GM12878 (cell line): ENCODE results near the gene DIAPH2. TPM values are rescaled to one million over a fixed set of nuclear protein-coding genes. Genes with fewer than 3 reads are reported as not detected.

Source experiments
- ATAC-seq: fragments of 200-7000 bp; cut with Tn5 transposase; 3 replicates; pipeline ENCODE4 v1.9.1; 2020; ENCODE audit warnings: mild to moderate bottlenecking, moderate library complexity
- BruUV-seq: library from RNA; stranded (reverse); fragments of 400-500 nt; replicated peaks from 2 replicates; lab custom pipeline; 2021; lab: Mats Ljungman, UMichigan
- CTCF ChIA-PET: fragments of 300-600 bp; sonication (Branson Sonifier 250); formaldehyde crosslinking; extraction: SDS; loops from one replicate; lab custom pipeline; 2021; ENCODE audit warnings: inconsistent platforms; lab: Yijun Ruan, JAX
- POLR2A ChIA-PET: fragments of 350-600 bp; formaldehyde crosslinking; extraction: SDS; loops from one replicate; lab custom pipeline; 2021; ENCODE audit warnings: inconsistent platforms; lab: Charles Lee
- RAD21 ChIA-PET: fragments of 300-600 bp; sonication (Branson Sonifier 250); formaldehyde crosslinking; loops from one replicate; lab custom pipeline; 2023; ENCODE audit warnings: antibody characterized with exemption; ENCODE audit not compliant: unreplicated experiment; lab: Charles Lee
- SMC1A ChIA-PET: fragments of 300-600 bp; sonication (Branson Sonifier 250); formaldehyde crosslinking; loops from one replicate; lab custom pipeline; 2023; ENCODE audit not compliant: unreplicated experiment, uncharacterized antibody; lab: Charles Lee
- DNase-seq: peaks from one replicate; pipeline ENCODE4 v3.0.0-alpha.2; 2011; ENCODE audit warnings: low read depth, low spot score
- FAIRE-seq: peaks from 3 replicates; lab custom pipeline; 2011; peaks lifted over from hg19 to GRCh38; lab: Jason Lieb, UNC
- H2AFZ ChIP-seq: 2 replicates; pipeline ENCODE4 v1.6.0; 2011; ENCODE audit warnings: low read depth, low read length, control low read depth; ENCODE audit not compliant: control insufficient read depth
- H3K27ac ChIP-seq: 2 replicates; pipeline ENCODE4 v1.5.1; 2011; ENCODE audit warnings: control low read depth; ENCODE audit not compliant: control insufficient read depth, insufficient read depth
- H3K27me3 ChIP-seq, 2 experiments: replicated peaks in 1 of 2; 2 replicates each; pipeline versions ENCODE4 v1.6.0 to v1.6.1; 2011; ENCODE audit warnings: low read length in 1 of 2; ENCODE audit not compliant: control insufficient read depth in 2 of 2, insufficient read depth in 2 of 2
- H3K36me3 ChIP-seq, 2 experiments: 2 replicates each; pipeline ENCODE4 v1.5.1; 2011; ENCODE audit warnings: low read length in 1 of 2; ENCODE audit not compliant: control insufficient read depth in 2 of 2, insufficient read depth in 2 of 2
- H3K4me1 ChIP-seq: 2 replicates; pipeline ENCODE4 v1.6.1; 2011; ENCODE audit warnings: mild to moderate bottlenecking, low read length, moderate library complexity, mixed read lengths; ENCODE audit not compliant: control insufficient read depth, insufficient read depth
- H3K4me2 ChIP-seq: 2 replicates; pipeline ENCODE4 v1.6.0; 2011; ENCODE audit warnings: control low read depth; ENCODE audit not compliant: control insufficient read depth, insufficient read depth
- H3K4me3 ChIP-seq: fragments of 200-600 bp; sonication (generic); 2 replicates; pipeline ENCODE4 v1.5.1; 2016
- H3K79me2 ChIP-seq: 2 replicates; pipeline ENCODE4 v1.6.0; 2011; ENCODE audit warnings: low read length; ENCODE audit not compliant: control insufficient read depth, insufficient read depth
- H3K9ac ChIP-seq: 2 replicates; pipeline ENCODE4 v1.8.0; 2011; ENCODE audit warnings: low read length, control low read depth, mixed read lengths; ENCODE audit not compliant: control insufficient read depth, insufficient read depth
- H3K9me3 ChIP-seq: replicated peaks from 3 replicates; pipeline ENCODE4 v1.5.1; 2011; ENCODE audit warnings: mild to moderate bottlenecking, low read length; ENCODE audit not compliant: control insufficient read depth, insufficient read depth
- H4K20me1 ChIP-seq: 2 replicates; pipeline ENCODE4 v1.6.0; 2011; ENCODE audit not compliant: control insufficient read depth, insufficient read depth
- ATF7 ChIP-seq: fragments of 450-650 bp; IDR thresholded peaks from 2 replicates; pipeline ENCODE4 v1.6.1; 2016; ENCODE audit warnings: low read depth, mild to moderate bottlenecking
- BHLHE40 ChIP-seq, 2 experiments: fragments of 450-650 bp in 1 of 2; IDR thresholded peaks; 2 replicates each; pipeline ENCODE4 v1.6.1; 2011 to 2017; ENCODE audit warnings: low read depth in 2 of 2, borderline replicate concordance in 1 of 2, improper control_type of control experiment in 1 of 2, low read length in 1 of 2, mild to moderate bottlenecking in 1 of 2
- CBFB ChIP-seq: IDR thresholded peaks from 2 replicates; pipeline ENCODE4 v1.6.1; 2016; ENCODE audit warnings: antibody characterized with exemption, low read depth
- CHD2 ChIP-seq: IDR thresholded peaks from 2 replicates; pipeline ENCODE4 v1.6.1; 2011; ENCODE audit warnings: low read depth, low read length, improper control_type of control experiment, borderline replicate concordance
- CREB1 ChIP-seq: IDR thresholded peaks from 2 replicates; pipeline ENCODE4 v1.6.1; 2012; ENCODE audit warnings: low read depth, mild to moderate bottlenecking, inconsistent platforms
- IKZF1 ChIP-seq: fragments of 450-650 bp; conservative IDR thresholded peaks from 2 replicates; pipeline ENCODE4 v1.6.1; 2017; ENCODE audit warnings: antibody characterized with exemption, mild to moderate bottlenecking
- IKZF2 ChIP-seq, 2 experiments: fragments of 450-650 bp; IDR thresholded peaks; 2 replicates each; pipeline ENCODE4 v1.6.1; 2017; ENCODE audit warnings: mild to moderate bottlenecking in 2 of 2, moderate library complexity in 2 of 2
- NR2C1 ChIP-seq: fragments of 450-650 bp; IDR thresholded peaks from 2 replicates; pipeline ENCODE4 v1.6.1; 2017; ENCODE audit warnings: antibody characterized with exemption, mild to moderate bottlenecking, moderate library complexity
- NR2C2 ChIP-seq: IDR thresholded peaks from 2 replicates; pipeline ENCODE4 v1.6.1; 2011; ENCODE audit warnings: borderline replicate concordance, low read depth; ENCODE audit not compliant: control insufficient read depth, insufficient read length
- SPI1 ChIP-seq: IDR thresholded peaks from 2 replicates; pipeline ENCODE4 v1.6.1; 2011; ENCODE audit warnings: low read depth, mild to moderate bottlenecking, low read length, moderate library complexity, borderline replicate concordance; ENCODE audit not compliant: insufficient read depth
- TCF3 ChIP-seq: IDR thresholded peaks from 2 replicates; pipeline ENCODE4 v1.6.1; 2012; ENCODE audit warnings: low read depth, mild to moderate bottlenecking, low read length, borderline replicate concordance; ENCODE audit not compliant: insufficient read depth
- ZNF384 ChIP-seq: IDR thresholded peaks from 2 replicates; pipeline ENCODE4 v1.6.1; 2012; ENCODE audit warnings: low read depth, mild to moderate bottlenecking, low read length, improper control_type of control experiment, borderline replicate concordance
- WGBS: methylation state at CpG from one replicate; pipeline ENCODE4 v1.1.6; 2016; ENCODE audit warnings: low lambda C conversion rate; ENCODE audit not compliant: insufficient replicate concordance, insufficient coverage; ENCODE audit errors: missing lambda C conversion rate; 5-methylcytosine and 5-hydroxymethylcytosine counted together
- in situ Hi-C: fragments of 300-500 bp; cut with MboI; formaldehyde crosslinking; loops from 9 replicates; pipeline ENCODE4 v1.14.3; 2018; ENCODE audit warnings: mixed read lengths
- intact Hi-C: fragments of 100-400 bp; cut with micrococcal nuclease; formaldehyde crosslinking; loops from one replicate; pipeline ENCODE4 v1.14.2; 2022; ENCODE audit not compliant: unreplicated experiment
- polyA plus RNA-seq, 11 experiments: library from polyadenylated mRNA; depleted of rRNA in 4 of 11; unstranded in 6 of 11; stranded (reverse) in 5 of 11; fragments of >200 nt; fragmentation: Nextera tagmentation in 4 of 11; fragmentation: Illumina TruSeq in 1 of 11; extraction: Ambion mirVana in 4 of 11; extraction: Trizol in 1 of 11; gene quantifications; 1 replicate in 1 of 11; 2 replicates in 10 of 11; pipeline versions ENCODE4 v1.2.1 to v1.2.3, GENCODE V29; 2011 to 2016; ENCODE audit warnings: inconsistent platforms in 2 of 11, missing spikeins in 2 of 11, low read depth in 1 of 11
- total RNA-seq, 4 experiments: library from RNA; depleted of rRNA in 3 of 4; stranded (reverse); fragments of >200 nt in 3 of 4; fragmentation: Illumina TruSeq in 1 of 4; extraction: Trizol in 1 of 4; gene quantifications; 2 replicates each; pipeline versions ENCODE4 v1.2.1 to v1.2.3, GENCODE V29; 2013 to 2021
- TF ChIP-seq, protein P1 (sequence below): fragments of 450-650 bp; IDR thresholded peaks from 2 replicates; pipeline ENCODE4 v1.6.1; 2016; ENCODE audit warnings: mild to moderate bottlenecking

DIAPH2 gene
- total and polyA plus RNA-seq, 10 of the 15 experiments (the other 5 are each of a cell fraction or from before 2014, with no cell fraction given), result 2.2 to 16.6 (median 8.8) TPM

DNA sequence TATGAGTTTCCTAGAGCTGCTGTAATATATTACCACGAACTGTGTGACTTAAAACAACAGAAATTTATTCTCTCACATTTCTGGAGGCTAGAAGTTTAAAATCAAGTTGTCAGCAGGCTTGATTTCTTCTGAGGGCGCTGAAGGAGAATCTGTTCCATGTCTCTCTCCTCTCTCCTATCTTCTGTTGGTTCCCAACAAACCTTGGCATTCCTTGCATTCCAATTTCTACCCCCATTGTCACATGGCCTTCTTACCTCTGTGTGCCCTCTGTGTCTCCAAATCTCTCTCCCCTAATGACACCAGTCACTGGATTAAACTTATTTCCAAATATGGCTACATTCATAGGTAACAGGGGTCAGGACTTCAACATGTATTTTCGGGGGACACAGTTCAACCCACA lies 871.7 kb downstream of the DIAPH2 start:
- Histone ChIP-seq H3K9me3 (no peaks in the 10 kb centered on the region), H4K20me1 (no peaks in the 10 kb centered on the region), H3K27ac (no peak overlapping the region), H3K79me2 (no peaks in the 10 kb centered on the region), H3K4me1 (no peaks in the 10 kb centered on the region), H3K36me3 (no peaks in the 10 kb centered on the region), H3K9ac (no peak overlapping the region), H3K27me3 (no peaks in the 10 kb centered on the region), H2AFZ (no peak overlapping the region), H3K4me3 (no peak overlapping the region), H3K4me2 (no peak overlapping the region)
- no peak for TF ChIP-seq CBFB
- TF ChIP-seq, protein P1, sequence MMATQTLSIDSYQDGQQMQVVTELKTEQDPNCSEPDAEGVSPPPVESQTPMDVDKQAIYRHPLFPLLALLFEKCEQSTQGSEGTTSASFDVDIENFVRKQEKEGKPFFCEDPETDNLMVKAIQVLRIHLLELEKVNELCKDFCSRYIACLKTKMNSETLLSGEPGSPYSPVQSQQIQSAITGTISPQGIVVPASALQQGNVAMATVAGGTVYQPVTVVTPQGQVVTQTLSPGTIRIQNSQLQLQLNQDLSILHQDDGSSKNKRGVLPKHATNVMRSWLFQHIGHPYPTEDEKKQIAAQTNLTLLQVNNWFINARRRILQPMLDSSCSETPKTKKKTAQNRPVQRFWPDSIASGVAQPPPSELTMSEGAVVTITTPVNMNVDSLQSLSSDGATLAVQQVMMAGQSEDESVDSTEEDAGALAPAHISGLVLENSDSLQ, result no peak
- ATAC-seq (no peak), FAIRE-seq (no peak), DNase-seq (no peak)
- intact Hi-C loops, result no loop called here
- in situ Hi-C loops, result no loop called here
- RAD21 ChIA-PET, result no interaction called here
- no TSS peak for BruUV-seq
- WGBS, result 48% methylated on average over 3 of the region's 3 CpGs
- CTCF ChIA-PET, result no interaction called here
- POLR2A ChIA-PET, result no interaction called here
- SMC1A ChIA-PET, result no interaction called here

DNA sequence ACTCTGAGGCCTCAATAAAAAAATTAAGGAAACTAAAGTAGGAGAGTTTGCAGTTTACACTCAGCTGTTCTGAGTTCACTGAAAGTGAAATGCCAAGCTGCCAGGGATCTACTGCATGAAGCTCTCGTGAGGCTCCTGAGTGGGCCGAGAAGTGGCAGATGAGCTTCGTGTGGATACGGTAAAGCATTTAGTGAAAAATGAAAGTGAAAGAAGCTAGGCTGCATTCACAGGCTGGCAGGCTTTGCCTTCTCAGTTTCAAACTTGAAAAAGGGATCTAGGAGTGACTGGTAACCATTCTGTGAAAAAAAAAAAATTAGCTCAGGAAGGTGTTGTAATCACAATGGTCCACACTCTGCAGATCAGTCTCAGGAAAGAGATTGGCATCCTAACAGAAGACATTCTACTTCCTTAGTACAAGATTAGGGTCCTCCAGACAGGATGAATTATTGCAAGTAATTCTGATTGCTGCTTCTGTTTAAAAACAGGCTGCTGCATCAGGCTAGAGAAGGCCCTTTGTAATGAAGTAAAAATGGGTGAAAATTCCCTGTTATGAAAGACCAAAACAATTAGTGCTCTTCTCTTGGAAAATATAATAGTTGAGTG lies 879.0 kb downstream of the DIAPH2 start:
- peak; percentile 66 for DNase-seq
- H3K4me1 ChIP-seq, result no peaks in the 10 kb centered on the region
- no peaks in the 10 kb centered on the region for H3K27me3 ChIP-seq
- H4K20me1 ChIP-seq, result no peaks in the 10 kb centered on the region
- H3K27ac ChIP-seq, result 0 out of 2 replicates have a peak overlapping the region, but pooled peaks have one; percentile 33
- no peaks in the 10 kb centered on the region for H3K36me3 ChIP-seq
- H3K4me3 ChIP-seq, result no peak overlapping the region
- in situ Hi-C loops, result no loop called here
- 0% methylated on average over 4 of the region's 4 CpGs for WGBS
- ChIA-PET RAD21 (interaction anchor here (0.8 kb wide), 1 partner anchor 166 kb away, joined by 3 read pairs; no protein-coding TSS in a partner anchor), SMC1A (interaction anchor here (0.6 to 2.9 kb wide), 8 partner anchors 9 to 479 kb away, joined by 3 to 10 read pairs (median 3); no protein-coding TSS in a partner anchor), POLR2A (interaction anchor here (1.3 kb wide), 1 partner anchor 35 kb away, joined by 6 read pairs; no protein-coding TSS in a partner anchor), CTCF (no interaction called here)
- peak overlapping the region; percentile 39; the same call in 1 of the 2 replicates for H3K9ac ChIP-seq
- intact Hi-C loops, result no loop called here
- TF ChIP-seq, protein P1, result peak; percentile 35; the same call in 1 of the 2 replicates
- no peak for TF ChIP-seq TCF3
- TF ChIP-seq CHD2, result peak; percentile 73
- 0 out of 2 replicates have a peak, but pooled peaks have one; percentile 14 for TF ChIP-seq ATF7
- peak; percentile 41 to 48; a peak in 2 of 4 replicates for TF ChIP-seq IKZF2 (IDR thresholded peaks at IDR 0.05)
- no peak for TF ChIP-seq NR2C1
- peak; percentile 37; the same call in 1 of the 2 replicates for TF ChIP-seq SPI1
- TF ChIP-seq CREB1, result no peak
- TF ChIP-seq BHLHE40 (IDR thresholded peaks at IDR 0.05; ENCODE audit: borderline replicate concordance in 1 of 2, low read depth in 2 of 2, low read length in 1 of 2), result peak in 1 of 2 experiments; percentile 20; a peak in 1 of 4 replicates
- TF ChIP-seq ZNF384, result peak; percentile 77
- no peak for TF ChIP-seq NR2C2
- TF ChIP-seq IKZF1, result peak; percentile 25; the same call in 1 of the 2 replicates
- H2AFZ ChIP-seq, result peak overlapping the region; percentile 44; the same call in 1 of the 2 replicates
- BruUV-seq, result no TSS peak
- H3K4me2 ChIP-seq, result peak overlapping the region; percentile 82
- FAIRE-seq, result no peak
- H3K9me3 ChIP-seq, result no peaks in the 10 kb centered on the region
- H3K79me2 ChIP-seq, result no peaks in the 10 kb centered on the region
- peak; percentile 99 for ATAC-seq
